HepG2 (cell line): ENCODE data around the gene PKD1L1. TPM values are rescaled to one million over a fixed set of nuclear protein-coding genes. Genes with fewer than 3 reads are reported as not detected.
A peak's percentile ranks its signal among the peaks of the same experiment; 100 is the strongest.

Experiments
- AFF4 ChIP-seq: sonication (generic); formaldehyde crosslinking; IDR thresholded peaks from 2 replicates; pipeline ENCODE4 v1.4.0; 2020; ENCODE audit warnings: missing genetic modification reagents
- ESRRA ChIP-seq: sonication (generic); formaldehyde crosslinking; IDR thresholded peaks from 2 replicates; pipeline ENCODE4 v1.5.1; 2020; ENCODE audit warnings: mild to moderate bottlenecking, low read depth, missing genetic modification reagents
- GTF3A ChIP-seq: sonication (generic); formaldehyde crosslinking; conservative IDR thresholded peaks from 2 replicates; pipeline ENCODE4 v1.4.0; 2020; ENCODE audit warnings: mild to moderate bottlenecking, missing genetic modification reagents
- HMG20B ChIP-seq: conservative IDR thresholded peaks from 2 replicates; pipeline ENCODE4 v1.6.1; 2016; ENCODE audit warnings: missing genetic modification reagents, missing compliant biosample characterization
- IKZF4 ChIP-seq: sonication (generic); formaldehyde crosslinking; IDR thresholded peaks from 2 replicates; pipeline ENCODE4 v1.5.1; 2020; ENCODE audit warnings: borderline replicate concordance, mild to moderate bottlenecking, low read depth, missing genetic modification reagents; ENCODE audit errors: not compliant biosample characterization
- KDM1A ChIP-seq: IDR thresholded peaks from 2 replicates; pipeline ENCODE4 v1.6.1; 2016; ENCODE audit warnings: missing compliant biosample characterization
- NONO ChIP-seq, 2 experiments: fragments of 450-650 bp in 1 of 2; sonication (generic) in 1 of 2; formaldehyde crosslinking in 1 of 2; IDR thresholded peaks in 1 of 2; conservative IDR thresholded peaks in 1 of 2; 2 replicates each; pipeline versions ENCODE4 v1.6.1 to v1.8.0; 2017 to 2022; ENCODE audit warnings: mild to moderate bottlenecking in 1 of 2, missing genetic modification reagents in 1 of 2, moderate library complexity in 1 of 2
- PRDM4 ChIP-seq: sonication (generic); formaldehyde crosslinking; IDR thresholded peaks from 2 replicates; pipeline ENCODE4 v1.9.0; 2021; ENCODE audit warnings: missing genetic modification reagents, borderline replicate concordance
- PTBP1 ChIP-seq: fragments of 200-400 bp; formaldehyde crosslinking; IDR thresholded peaks from 2 replicates; pipeline ENCODE4 v1.6.1; 2018; ENCODE audit warnings: low read length, low read depth; ENCODE audit not compliant: poor library complexity, severe bottlenecking
- SOX13 ChIP-seq, 3 experiments: fragments of 450-650 bp in 1 of 3; sonication (generic) in 1 of 3; formaldehyde crosslinking in 1 of 3; IDR thresholded peaks in 2 of 3; conservative IDR thresholded peaks in 1 of 3; 2 replicates each; pipeline versions ENCODE4 v1.5.0 to v1.6.1; 2016 to 2020; ENCODE audit warnings: antibody characterized with exemption in 1 of 3, mild to moderate bottlenecking in 1 of 3, missing compliant biosample characterization in 1 of 3, missing genetic modification reagents in 1 of 3, moderate library complexity in 1 of 3
- SP140L ChIP-seq: sonication (generic); formaldehyde crosslinking; IDR thresholded peaks from 2 replicates; pipeline ENCODE4 v1.4.0; 2020; ENCODE audit warnings: missing genetic modification reagents, borderline replicate concordance
- SRF ChIP-seq: IDR thresholded peaks from 2 replicates; pipeline ENCODE4 v1.6.1; 2011; ENCODE audit warnings: mild to moderate bottlenecking, low read depth, low read length, moderate library complexity
- TEAD2 ChIP-seq: sonication (generic); formaldehyde crosslinking; IDR thresholded peaks from 2 replicates; pipeline ENCODE4 v1.9.0; 2021; ENCODE audit warnings: missing genetic modification reagents
- ZNF205 ChIP-seq: IDR thresholded peaks from 2 replicates; pipeline ENCODE4 v1.6.1; 2018; ENCODE audit warnings: missing biosample characterization, missing genetic modification reagents
- ZNF343 ChIP-seq: sonication (generic); formaldehyde crosslinking; IDR thresholded peaks from 2 replicates; pipeline ENCODE4 v1.4.0; 2020; ENCODE audit warnings: mild to moderate bottlenecking, missing genetic modification reagents
- ZNF430 ChIP-seq: sonication (generic); formaldehyde crosslinking; IDR thresholded peaks from 2 replicates; pipeline ENCODE4 v1.9.0; 2021; ENCODE audit warnings: mild to moderate bottlenecking, missing genetic modification reagents
- ZNF546 ChIP-seq: sonication (generic); formaldehyde crosslinking; conservative IDR thresholded peaks from 2 replicates; pipeline ENCODE4 v1.8.1; 2023; ENCODE audit warnings: mild to moderate bottlenecking, missing genetic modification reagents
- ZNF652 ChIP-seq: IDR thresholded peaks from 2 replicates; pipeline ENCODE4 v1.6.1; 2016; ENCODE audit warnings: low read depth, borderline replicate concordance
- ZNF790 ChIP-seq: sonication (generic); formaldehyde crosslinking; IDR thresholded peaks from 2 replicates; pipeline ENCODE4 v1.8.0; 2022; ENCODE audit warnings: missing genetic modification reagents, mild to moderate bottlenecking, borderline replicate concordance
- polyA plus RNA-seq, 8 experiments: library from polyadenylated mRNA; depleted of rRNA in 3 of 8; stranded (reverse) in 7 of 8; unstranded in 1 of 8; fragments of >200 nt; fragmentation: Illumina TruSeq in 4 of 8; extraction: Trizol in 4 of 8; gene quantifications; 2 replicates each; pipeline versions ENCODE4 v1.2.1 to v1.2.3, GENCODE V29; 2011 to 2016; ENCODE audit warnings: low read depth in 4 of 8, missing spikeins in 1 of 8, mixed read lengths in 1 of 8; ENCODE audit not compliant: insufficient read depth in 1 of 8
- total RNA-seq, 5 experiments: library from RNA; depleted of rRNA; stranded (reverse); fragments of >200 nt; fragmentation: Illumina TruSeq; extraction: Trizol; gene quantifications; 2 replicates each; pipeline ENCODE4 v1.2.3, GENCODE V29; 2016; ENCODE audit warnings: low read depth in 1 of 5

PKD1L1 gene
- total and polyA plus RNA-seq, 2 of the 13 experiments (the other 11 are each of a cell fraction or from before 2014, with no cell fraction given) = 0.01 TPM; not detected in 1

GRCh38 chr7:47979145-47979831 is 31.0 kb upstream of the PKD1L1 start, which contains the start of gene HUS1 (continued):
- TF ChIP-seq PRDM4 (CRISPR knock-in tag) (no peak), IKZF4 (CRISPR knock-in tag) (no peak), ZNF790 (CRISPR knock-in tag) (no peak; the same call in 1 of the 2 replicates), NONO (IDR thresholded peaks at IDR 0.05) (no peak), NONO (CRISPR knock-in tag; conservative IDR thresholded peaks at IDR 0.05) (peak; percentile 96), SRF (no peak), ZNF205 (CRISPR knock-in tag) (peak; percentile 86), GTF3A (CRISPR knock-in tag) (peak; percentile 58; the same call in 1 of the 2 replicates), ZNF430 (CRISPR knock-in tag) (peak; percentile 89), KDM1A (CRISPR knock-in tag) (no peak), ZNF652 (no peak), ESRRA (CRISPR knock-in tag) (peak; percentile 95), SP140L (CRISPR knock-in tag) (peak; percentile 69; the same call in 1 of the 2 replicates), HMG20B (CRISPR knock-in tag) (peak; percentile 60; the same call in 1 of the 2 replicates), PTBP1 (peak; percentile 78), AFF4 (CRISPR knock-in tag) (0 out of 2 replicates have a peak, but pooled peaks have one; percentile 44), ZNF546 (CRISPR knock-in tag) (no peak; the same call in 1 of the 2 replicates), TEAD2 (CRISPR knock-in tag) (no peak), ZNF343 (CRISPR knock-in tag) (peak; percentile 90), SOX13 (IDR thresholded peaks at IDR 0.05) (no peak), SOX13 (CRISPR knock-in tag; conservative IDR thresholded peaks at IDR 0.05 in 1 of 2, IDR thresholded peaks at IDR 0.05 in 1 of 2) (peak in 1 of 2 experiments; percentile 59; a peak in 2 of 4 replicates)
